Cardiac muscle cell (in vitro differentiated cells and primary cell): ENCODE measurements around the gene EFNA5. TPM values are rescaled to one million over a fixed set of nuclear protein-coding genes. Genes with fewer than 3 reads are reported as not detected.

Source experiments
- DNase-seq, 2 donors: peaks; one replicate each; pipeline versions ENCODE4 v3.0.0 to v3.0.0-alpha.2; 2010 to 2017; ENCODE audit warnings: low read depth in 1 of 2, low spot score in 1 of 2
- H3K27ac ChIP-seq: fragments of 200-600 bp; sonication (generic); 2 replicates; pipeline ENCODE4 v1.5.1; 2016
- H3K27me3 ChIP-seq: fragments of 200-600 bp; sonication (generic); 2 replicates; pipeline ENCODE4 v1.6.0; 2016; ENCODE audit warnings: control low read depth
- H3K36me3 ChIP-seq: fragments of 200-600 bp; sonication (generic); 2 replicates; pipeline ENCODE4 v1.5.1; 2016; ENCODE audit warnings: control low read depth
- H3K4me1 ChIP-seq: fragments of 200-600 bp; sonication (generic); 2 replicates; pipeline ENCODE4 v1.8.1; 2017; ENCODE audit warnings: low read depth, mild to moderate bottlenecking, mixed run types
- H3K4me3 ChIP-seq: fragments of 200-600 bp; sonication (generic); 2 replicates; pipeline ENCODE4 v1.5.1; 2016; ENCODE audit warnings: mild to moderate bottlenecking
- H3K9me3 ChIP-seq: fragments of 200-600 bp; sonication (generic); 2 replicates; pipeline ENCODE4 v1.5.1; 2017; ENCODE audit warnings: low read depth, mild to moderate bottlenecking, control low read depth
- CTCF ChIP-seq: IDR thresholded peaks from 2 replicates; pipeline ENCODE4 v1.5.1; 2012; ENCODE audit warnings: low read depth, mild to moderate bottlenecking, low read length
- polyA plus RNA-seq: library from polyadenylated mRNA; unstranded; fragments of >200 nt; fragmentation: Nextera tagmentation; extraction: Ambion mirVana; gene quantifications from 2 replicates; pipeline ENCODE4 v1.2.1, GENCODE V29; 2016
- total RNA-seq: library from RNA; depleted of rRNA; stranded (reverse); fragments of >200 nt; gene quantifications from 2 replicates; pipeline ENCODE4 v1.2.3, GENCODE V29; 2016

The EFNA5 gene
- total and polyA plus RNA-seq, 2 experiments from 2014 or later, result 4.5 to 12.0 TPM

- Histone ChIP-seq H3K27me3 (no peaks in the 10 kb centered on the region), H3K36me3 (no peaks in the 10 kb centered on the region), H3K4me3 (no peak overlapping the region), H3K27ac (no peak overlapping the region), H3K9me3 (no peaks in the 10 kb centered on the region), H3K4me1 (no peaks in the 10 kb centered on the region)
- TF ChIP-seq CTCF, result no peak
- no peak for DNase-seq
Observed at GRCh38 chr5:107696498-107696897, 25.8 kb upstream of the EFNA5 start.

DNA sequence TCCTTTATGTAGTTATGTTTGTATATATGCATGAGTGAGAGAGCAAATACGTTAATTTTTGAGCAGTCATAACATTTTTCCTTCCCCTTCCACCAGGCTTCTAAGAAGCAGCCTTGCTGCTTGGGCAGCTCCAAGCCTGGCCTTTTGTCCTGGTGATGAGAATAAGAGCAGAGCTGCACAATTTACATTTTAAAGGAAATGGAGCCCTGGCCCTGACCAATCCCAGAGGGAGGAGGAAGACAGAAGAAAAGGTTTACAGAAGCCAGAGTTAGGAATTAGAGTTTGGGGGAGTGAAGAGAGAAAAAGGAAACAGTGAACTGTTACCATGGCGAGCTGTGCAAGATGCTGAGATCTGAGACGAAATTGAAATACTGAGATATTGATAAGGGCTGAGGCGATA lies 25.3 kb upstream of the EFNA5 start:
- H3K27ac ChIP-seq, result no peak overlapping the region
- no peaks in the 10 kb centered on the region for H3K27me3 ChIP-seq
- TF ChIP-seq CTCF, result no peak
- no peak overlapping the region for H3K4me3 ChIP-seq
- no peaks in the 10 kb centered on the region for H3K4me1 ChIP-seq
- H3K9me3 ChIP-seq, result no peaks in the 10 kb centered on the region
- DNase-seq, result no peak
- no peaks in the 10 kb centered on the region for H3K36me3 ChIP-seq

DNA sequence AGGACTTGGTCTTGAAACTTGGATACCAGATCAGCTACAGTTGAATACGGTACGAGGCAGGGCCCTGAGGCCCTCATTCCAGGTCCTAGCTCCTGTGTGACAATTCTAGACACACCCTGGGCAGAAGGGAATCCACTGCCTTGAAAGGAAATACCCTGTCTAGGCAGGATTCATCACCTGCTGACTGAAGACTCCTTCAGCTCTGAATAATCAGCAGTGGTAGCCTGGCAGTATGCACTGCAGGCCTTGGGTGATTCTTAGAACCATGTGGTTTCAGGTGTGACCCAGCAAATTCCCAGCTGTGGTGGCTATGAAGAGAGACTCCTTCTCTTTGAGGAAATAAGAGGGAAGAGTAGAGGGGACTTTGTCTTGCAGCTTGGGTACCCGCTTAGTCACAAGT lies 17.2 kb upstream of the EFNA5 start:
- Histone ChIP-seq H3K9me3 (no peaks in the 10 kb centered on the region), H3K27ac (no peak overlapping the region), H3K4me1 (no peaks in the 10 kb centered on the region), H3K4me3 (no peak overlapping the region), H3K27me3 (peaks cover 2% of the 10 kb centered on the region), H3K36me3 (no peaks in the 10 kb centered on the region)
- no peak for TF ChIP-seq CTCF
- no peak for DNase-seq

GRCh38 chr5:107687404-107687803 lies 16.7 kb upstream of the EFNA5 start:
- no peak for TF ChIP-seq CTCF
- Histone ChIP-seq H3K4me1 (no peaks in the 10 kb centered on the region), H3K27ac (no peak overlapping the region), H3K4me3 (no peak overlapping the region), H3K9me3 (no peaks in the 10 kb centered on the region), H3K36me3 (no peaks in the 10 kb centered on the region), H3K27me3 (peaks cover 2% of the 10 kb centered on the region)
- no peak for DNase-seq

DNA sequence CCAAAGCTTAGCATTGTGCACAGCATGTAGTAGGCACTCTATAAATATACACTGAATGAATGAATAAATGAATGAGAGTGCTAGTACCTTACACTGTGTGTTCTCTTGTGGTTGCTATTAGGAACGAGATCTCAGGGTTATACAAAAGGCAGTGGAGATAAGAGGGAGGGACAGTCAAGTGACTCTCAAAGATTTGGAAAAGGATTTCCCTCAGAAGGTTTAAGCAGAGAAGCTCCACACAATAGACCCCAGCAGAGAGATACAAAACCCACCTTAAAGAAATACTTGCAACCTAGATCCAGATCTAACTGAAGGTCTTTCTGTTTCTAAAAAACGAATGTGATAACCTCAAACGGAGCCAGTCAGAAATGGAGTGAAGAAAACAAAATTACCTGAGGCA lies 11.8 kb upstream of the EFNA5 start:
- no peaks in the 10 kb centered on the region for H3K4me1 ChIP-seq
- H3K4me3 ChIP-seq, result no peak overlapping the region
- no peak overlapping the region for H3K27ac ChIP-seq
- no peaks in the 10 kb centered on the region for H3K36me3 ChIP-seq
- H3K9me3 ChIP-seq, result no peaks in the 10 kb centered on the region
- peaks cover 2% of the 10 kb centered on the region for H3K27me3 ChIP-seq
- no peak for DNase-seq
- TF ChIP-seq CTCF, result no peak

DNA sequence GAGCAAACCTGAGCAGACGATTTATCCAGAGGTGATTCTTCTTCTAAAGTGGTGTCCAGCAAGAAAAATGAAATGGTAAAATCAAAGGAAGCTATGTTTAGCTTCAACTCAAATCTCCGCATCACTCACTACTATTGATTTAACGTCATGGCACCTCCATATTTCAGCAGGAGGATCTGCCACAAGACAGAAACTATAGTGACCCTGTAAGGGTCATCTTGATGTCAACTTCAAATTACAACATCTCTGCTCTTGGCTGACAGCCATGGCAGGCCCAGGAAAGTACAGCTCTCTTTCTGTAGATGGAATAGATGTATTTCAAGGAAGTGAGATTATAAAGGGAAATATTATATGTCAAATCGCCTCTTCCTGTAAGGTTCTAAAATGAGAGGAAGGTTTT lies 10.1 kb upstream of the EFNA5 start:
- Histone ChIP-seq H3K27me3 (peaks cover under 1% of the 10 kb centered on the region), H3K4me1 (no peaks in the 10 kb centered on the region), H3K4me3 (no peak overlapping the region), H3K36me3 (no peaks in the 10 kb centered on the region), H3K27ac (no peak overlapping the region), H3K9me3 (no peaks in the 10 kb centered on the region)
- no peak for TF ChIP-seq CTCF
- DNase-seq, result no peak
